Measurements from ENCODE around the gene GPC5.

Gene GPC5

DNA sequence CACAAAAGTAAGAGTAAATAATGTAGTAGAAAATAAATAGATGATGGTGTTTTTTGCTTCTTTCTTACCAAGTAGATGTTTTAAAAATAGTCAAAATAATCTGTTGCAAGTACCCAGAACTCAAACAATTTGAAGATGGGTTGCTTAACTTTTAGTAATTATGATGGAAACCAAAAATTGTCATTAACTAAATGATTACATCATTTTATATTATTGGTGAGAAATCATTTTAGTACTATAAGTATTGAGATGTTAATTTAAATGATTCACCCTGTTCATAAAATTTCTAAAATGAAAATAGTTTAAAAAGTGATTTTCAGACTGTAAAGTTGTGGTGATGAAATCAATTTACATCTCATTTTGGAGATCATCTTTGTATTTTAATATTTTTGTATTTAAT, 404.5 kb downstream of the GPC5 start:
- Histone ChIP-seq H3K9me3 (no peaks in the 10 kb centered on the region), H3K36me3 (no peaks in the 10 kb centered on the region), H4K20me1 (no peaks in the 10 kb centered on the region), H3K27me3 (no peaks in the 10 kb centered on the region), H3K4me2 (no peak overlapping the region), H3K9ac (no peak overlapping the region), H3K4me3 (no peak overlapping the region), H3K27ac (no peak overlapping the region), H3K4me1 (no peaks in the 10 kb centered on the region)
- TF ChIP-seq Cebpa-rat (IDR thresholded peaks at IDR 0.05): no peak

DNA sequence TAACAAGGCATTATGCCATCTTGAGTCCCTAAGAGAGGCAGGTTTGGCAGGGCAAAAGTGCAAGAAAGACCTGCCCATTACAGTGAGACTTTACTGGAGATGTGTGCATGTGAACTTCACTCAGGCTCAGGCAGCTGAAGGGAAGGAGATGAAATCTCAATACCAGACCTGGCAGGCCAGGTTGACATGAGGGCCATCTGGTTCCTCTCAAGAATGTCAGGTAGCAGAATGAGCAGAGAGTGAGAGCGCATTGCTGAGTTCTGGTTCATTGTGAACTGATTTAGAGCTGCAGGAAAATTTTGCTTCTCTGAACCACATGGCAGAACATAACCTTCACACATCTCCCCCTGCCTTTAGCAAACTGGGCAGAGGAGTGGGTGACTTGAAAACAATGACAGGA, 406.3 kb downstream of the GPC5 start:
- Histone ChIP-seq H3K9ac (no peak overlapping the region), H3K4me1 (no peaks in the 10 kb centered on the region), H4K20me1 (no peaks in the 10 kb centered on the region), H3K36me3 (no peaks in the 10 kb centered on the region), H3K27me3 (no peaks in the 10 kb centered on the region), H3K27ac (no peak overlapping the region), H3K4me3 (no peak overlapping the region), H3K9me3 (no peaks in the 10 kb centered on the region), H3K4me2 (no peak overlapping the region)
- no peak for TF ChIP-seq Cebpa-rat (IDR thresholded peaks at IDR 0.05)

DNA sequence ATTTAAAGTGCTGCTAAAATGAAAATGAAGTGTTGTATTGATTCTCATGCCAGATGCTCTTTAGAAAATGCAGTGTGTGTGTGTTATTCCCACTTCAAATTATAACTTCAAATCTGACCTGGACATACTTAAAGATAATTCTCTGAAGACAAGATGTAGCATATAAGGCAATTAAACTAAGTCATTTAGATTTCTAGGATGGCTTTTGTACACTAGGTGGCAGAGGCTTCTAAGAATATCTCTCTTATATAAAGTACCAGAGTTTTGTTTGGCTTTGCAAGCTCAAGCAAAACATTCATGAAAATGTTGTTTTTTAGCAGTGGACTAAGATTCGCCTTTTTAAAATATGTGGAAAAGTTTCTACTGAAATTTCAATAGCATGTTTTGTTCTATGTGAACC, 407.2 kb downstream of the GPC5 start:
- H3K9me3 ChIP-seq: no peaks in the 10 kb centered on the region
- H3K27me3 ChIP-seq: no peaks in the 10 kb centered on the region
- no peaks in the 10 kb centered on the region for H3K36me3 ChIP-seq
- H3K4me1 ChIP-seq: no peaks in the 10 kb centered on the region
- H3K4me3 ChIP-seq: no peak overlapping the region
- no peak overlapping the region for H3K4me2 ChIP-seq
- no peak overlapping the region for H3K9ac ChIP-seq
- H4K20me1 ChIP-seq: no peaks in the 10 kb centered on the region
- TF ChIP-seq Cebpa-rat (IDR thresholded peaks at IDR 0.05): no peak
- H3K27ac ChIP-seq: no peak overlapping the region

DNA sequence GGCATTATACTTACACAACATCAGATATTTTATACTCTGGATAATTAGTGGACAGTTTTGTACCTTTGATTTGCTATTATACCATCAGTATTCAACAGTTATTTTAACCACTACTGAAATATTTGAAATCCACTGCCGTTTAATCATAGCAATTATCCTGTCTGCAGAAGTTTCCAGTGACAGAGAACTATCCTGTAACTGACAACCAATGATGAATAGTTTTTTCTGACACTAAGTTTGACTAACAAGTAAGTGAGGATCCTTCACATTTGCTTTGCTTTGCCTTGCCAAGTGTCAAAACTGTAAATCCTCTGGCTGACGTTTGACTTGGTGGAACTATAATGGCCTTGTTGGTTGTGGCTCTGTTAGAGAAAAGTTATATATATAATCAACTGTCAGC, 410.7 kb downstream of the GPC5 start:
- Histone ChIP-seq H3K4me3 (no peak overlapping the region), H3K36me3 (no peaks in the 10 kb centered on the region), H3K4me1 (no peaks in the 10 kb centered on the region), H3K27me3 (no peaks in the 10 kb centered on the region), H3K9ac (no peak overlapping the region), H3K9me3 (no peaks in the 10 kb centered on the region), H3K4me2 (no peak overlapping the region), H4K20me1 (no peaks in the 10 kb centered on the region), H3K27ac (no peak overlapping the region)
- no peak for TF ChIP-seq Cebpa-rat (IDR thresholded peaks at IDR 0.05)

DNA sequence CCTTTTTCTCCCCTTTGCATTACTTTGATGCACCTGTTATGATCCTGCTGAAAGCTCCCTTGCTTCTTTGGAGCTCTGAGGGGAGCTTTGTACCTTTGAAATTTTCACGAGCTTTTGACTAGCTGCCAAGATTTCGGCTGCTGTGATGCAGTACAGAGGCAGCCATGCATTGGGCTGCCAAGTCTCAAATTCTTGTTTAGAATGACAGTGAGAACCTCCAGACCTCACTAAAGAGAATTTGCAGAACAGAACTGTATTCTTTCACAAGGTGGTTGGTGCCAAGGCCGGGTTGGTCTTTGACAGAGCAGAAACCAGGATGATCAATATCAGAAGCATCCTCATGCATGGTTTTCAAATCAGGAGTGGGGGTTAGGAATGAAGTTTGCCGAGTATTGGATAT, 414.8 kb downstream of the GPC5 start:
- Histone ChIP-seq H3K27me3 (no peaks in the 10 kb centered on the region), H3K4me2 (no peak overlapping the region), H3K4me1 (no peaks in the 10 kb centered on the region), H4K20me1 (no peaks in the 10 kb centered on the region), H3K36me3 (no peaks in the 10 kb centered on the region), H3K9me3 (no peaks in the 10 kb centered on the region), H3K9ac (no peak overlapping the region), H3K4me3 (no peak overlapping the region), H3K27ac (no peak overlapping the region)
- TF ChIP-seq Cebpa-rat (IDR thresholded peaks at IDR 0.05): no peak

DNA sequence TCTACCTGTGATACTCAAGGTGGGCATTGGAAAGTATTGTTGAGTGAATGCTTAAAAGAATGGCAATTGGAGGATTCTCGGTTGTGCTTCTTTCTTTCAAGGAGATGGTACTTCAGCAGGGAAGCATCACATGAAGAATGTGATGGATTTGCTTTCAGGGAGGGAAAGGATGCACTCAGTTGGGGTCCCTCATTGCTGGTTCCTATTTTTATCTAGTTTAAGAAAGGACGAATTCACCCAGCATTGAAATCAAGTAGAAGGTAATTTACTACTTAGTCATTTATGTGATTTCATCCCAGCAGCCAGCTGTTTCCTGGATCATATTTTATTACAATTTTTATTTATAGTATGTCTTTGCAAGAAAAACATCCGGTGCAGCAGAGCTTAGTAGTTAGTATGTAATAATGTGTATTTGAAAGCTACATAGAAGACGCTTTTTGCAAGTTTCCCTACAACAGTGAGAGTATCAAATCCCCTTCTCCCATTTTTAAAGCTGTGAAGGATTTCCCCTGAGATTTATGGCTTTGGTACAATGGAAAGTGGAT, 417.9 kb downstream of the GPC5 start:
- Histone ChIP-seq H3K4me1 (no peaks in the 10 kb centered on the region), H3K4me2 (no peak overlapping the region), H4K20me1 (no peaks in the 10 kb centered on the region), H3K4me3 (no peak overlapping the region), H3K36me3 (no peaks in the 10 kb centered on the region), H3K27ac (no peak overlapping the region), H3K9ac (no peak overlapping the region), H3K9me3 (no peaks in the 10 kb centered on the region), H3K27me3 (no peaks in the 10 kb centered on the region)
- TF ChIP-seq Cebpa-rat (IDR thresholded peaks at IDR 0.05): no peak

DNA sequence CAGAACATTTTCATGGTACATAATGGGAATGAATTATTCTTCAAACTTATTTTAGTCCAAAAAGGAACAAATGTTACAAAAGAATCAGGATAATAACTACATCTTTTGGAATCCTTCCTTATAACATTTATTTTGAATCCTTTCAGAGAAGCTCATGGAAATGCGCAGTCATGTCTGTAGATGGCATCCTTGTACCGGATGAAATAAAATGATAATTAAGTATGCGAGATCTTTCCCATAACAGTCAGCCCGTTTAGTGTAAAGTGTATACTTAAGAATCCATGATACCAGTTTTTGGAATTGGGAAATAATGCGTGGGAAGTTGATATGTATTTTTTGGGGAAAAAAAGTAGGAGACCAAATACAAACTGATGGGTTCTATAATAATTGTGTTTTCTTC, 418.8 kb downstream of the GPC5 start:
- no peaks in the 10 kb centered on the region for H4K20me1 ChIP-seq
- H3K9me3 ChIP-seq: no peaks in the 10 kb centered on the region
- H3K9ac ChIP-seq: no peak overlapping the region
- no peaks in the 10 kb centered on the region for H3K36me3 ChIP-seq
- no peak overlapping the region for H3K27ac ChIP-seq
- no peak for TF ChIP-seq Cebpa-rat (IDR thresholded peaks at IDR 0.05)
- no peak overlapping the region for H3K4me3 ChIP-seq
- H3K4me2 ChIP-seq: no peak overlapping the region
- H3K4me1 ChIP-seq: no peaks in the 10 kb centered on the region
- no peaks in the 10 kb centered on the region for H3K27me3 ChIP-seq

DNA sequence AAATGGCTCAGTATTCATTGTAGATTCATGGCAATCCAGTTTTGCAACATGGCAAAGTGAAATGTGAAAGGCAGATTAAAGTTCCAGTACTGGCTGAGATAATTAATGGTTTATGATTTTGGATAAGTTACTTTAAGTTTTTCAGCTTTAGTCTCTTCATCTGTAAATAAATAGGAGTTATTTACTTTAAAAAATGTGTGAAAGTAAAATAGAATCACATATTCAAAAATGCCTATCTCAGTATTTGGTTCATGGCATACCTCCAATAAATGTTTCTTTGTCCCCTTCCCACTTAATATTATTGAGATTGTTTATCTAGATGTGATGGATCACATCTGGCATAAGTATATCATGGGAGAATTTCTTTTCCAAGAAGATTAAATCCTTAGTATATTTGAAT, 426.0 kb downstream of the GPC5 start:
- H3K9ac ChIP-seq: no peak overlapping the region
- H3K4me1 ChIP-seq: no peaks in the 10 kb centered on the region
- no peaks in the 10 kb centered on the region for H3K36me3 ChIP-seq
- H3K27me3 ChIP-seq: no peaks in the 10 kb centered on the region
- TF ChIP-seq Cebpa-rat (IDR thresholded peaks at IDR 0.05): no peak
- H4K20me1 ChIP-seq: no peaks in the 10 kb centered on the region
- no peak overlapping the region for H3K27ac ChIP-seq
- H3K9me3 ChIP-seq: no peaks in the 10 kb centered on the region
- no peak overlapping the region for H3K4me3 ChIP-seq
- no peak overlapping the region for H3K4me2 ChIP-seq

DNA sequence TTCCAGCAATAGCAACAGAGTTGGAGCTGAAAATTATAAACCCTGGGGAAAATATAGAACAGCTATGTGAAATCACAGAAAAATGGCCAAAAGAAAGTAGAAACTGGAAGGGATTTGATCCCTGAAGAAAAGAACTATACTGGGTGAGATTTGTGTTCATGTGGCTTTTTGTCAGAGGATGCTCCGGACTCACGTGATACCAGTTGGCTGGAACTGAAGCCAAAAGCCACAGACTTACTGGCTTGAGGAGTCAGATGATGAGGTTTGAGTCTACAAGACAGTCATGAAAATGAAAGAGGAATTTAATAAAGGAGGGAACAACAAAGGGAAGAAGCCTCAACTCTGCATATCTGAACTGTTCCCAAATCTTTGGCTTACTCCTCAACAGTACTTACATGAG, 427.1 kb downstream of the GPC5 start:
- no peak overlapping the region for H3K27ac ChIP-seq
- no peak overlapping the region for H3K9ac ChIP-seq
- no peak overlapping the region for H3K4me3 ChIP-seq
- H4K20me1 ChIP-seq: no peaks in the 10 kb centered on the region
- no peak for TF ChIP-seq Cebpa-rat (IDR thresholded peaks at IDR 0.05)
- peaks cover 3% of the 10 kb centered on the region; the same call in 1 of the 2 replicates for H3K9me3 ChIP-seq
- no peaks in the 10 kb centered on the region for H3K4me1 ChIP-seq
- H3K36me3 ChIP-seq: no peaks in the 10 kb centered on the region
- no peaks in the 10 kb centered on the region for H3K27me3 ChIP-seq
- H3K4me2 ChIP-seq: no peak overlapping the region

DNA sequence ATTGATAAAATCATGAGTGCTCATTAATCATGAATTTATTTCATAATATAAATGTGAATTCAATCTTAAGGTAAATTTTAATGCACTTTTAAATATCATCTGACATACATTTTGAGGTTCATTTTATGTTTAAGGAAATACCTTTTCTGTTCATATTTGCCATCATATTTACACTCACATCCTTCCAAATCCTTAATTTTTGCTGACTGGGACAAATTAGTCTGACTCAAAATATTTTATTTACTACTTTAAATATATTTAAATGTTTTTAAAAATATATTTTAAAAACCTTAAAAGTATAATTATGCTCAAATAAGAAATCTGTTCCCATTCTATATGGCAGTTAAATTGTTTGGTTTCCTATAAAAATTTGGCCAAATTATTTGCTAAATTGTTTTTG, 438.1 kb downstream of the GPC5 start:
- no peaks in the 10 kb centered on the region for H3K27me3 ChIP-seq
- H4K20me1 ChIP-seq: no peaks in the 10 kb centered on the region
- H3K4me3 ChIP-seq: no peak overlapping the region
- no peak overlapping the region for H3K4me2 ChIP-seq
- TF ChIP-seq Cebpa-rat (IDR thresholded peaks at IDR 0.05): no peak
- no peaks in the 10 kb centered on the region for H3K36me3 ChIP-seq
- H3K9me3 ChIP-seq: no peaks in the 10 kb centered on the region
- no peak overlapping the region for H3K27ac ChIP-seq
- no peak overlapping the region for H3K9ac ChIP-seq
- peaks cover 6% of the 10 kb centered on the region; the same call in 1 of the 2 replicates for H3K4me1 ChIP-seq

DNA sequence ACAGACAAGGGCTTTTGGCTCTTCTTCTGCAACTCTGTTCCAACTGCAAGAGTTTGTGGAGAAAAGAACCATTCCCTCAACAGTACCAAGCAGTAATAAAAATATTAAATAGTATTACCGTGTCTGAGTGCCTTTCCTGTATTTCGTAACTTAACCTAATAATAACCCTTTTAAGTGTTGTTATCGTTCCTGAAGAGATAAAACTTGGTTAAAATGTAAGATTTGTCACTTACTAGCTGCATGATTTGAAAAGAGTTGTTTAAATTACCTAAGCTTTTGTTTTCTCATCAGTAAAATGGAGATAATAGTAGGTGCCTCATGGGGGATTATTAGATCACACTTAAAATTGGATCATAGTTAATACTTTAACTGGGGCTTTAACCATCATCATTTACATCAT, 447.2 kb downstream of the GPC5 start:
- Histone ChIP-seq H3K4me3 (no peak overlapping the region), H3K4me1 (no peaks in the 10 kb centered on the region), H3K27ac (no peak overlapping the region), H3K9ac (no peak overlapping the region), H3K9me3 (no peaks in the 10 kb centered on the region), H3K4me2 (no peak overlapping the region), H4K20me1 (no peaks in the 10 kb centered on the region), H3K36me3 (no peaks in the 10 kb centered on the region), H3K27me3 (no peaks in the 10 kb centered on the region)
- no peak for TF ChIP-seq Cebpa-rat (IDR thresholded peaks at IDR 0.05)
